ENCODE measurements around the gene LMO4. TPM values are rescaled to one million over a fixed set of nuclear protein-coding genes. Genes with fewer than 3 reads are reported as not detected.

The LMO4 gene
- total RNA-seq, 3 donors from 2014 or later: 34.4 to 67.5 (median 39.3) TPM

DNA sequence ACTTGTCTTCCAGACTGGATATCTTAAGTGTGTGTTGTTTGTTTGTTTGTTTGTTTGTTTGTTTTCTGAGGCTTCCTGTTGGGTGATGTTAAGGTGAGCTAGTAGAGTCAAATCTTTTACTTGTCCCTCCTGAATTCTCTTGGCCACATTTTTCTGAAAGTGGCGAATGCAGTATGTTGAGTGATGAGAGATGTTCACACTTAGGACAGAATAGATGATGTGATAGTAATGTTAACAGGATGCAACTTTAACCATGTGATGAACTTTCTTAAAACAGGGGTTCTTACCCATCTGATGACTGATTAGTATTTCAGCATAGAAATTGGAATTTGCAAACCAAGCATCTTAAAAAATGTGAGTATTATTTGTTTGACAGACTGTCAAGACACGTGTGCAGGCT, 40.2 kb downstream of the LMO4 start:
- TF ChIP-seq POLR2AphosphoS5 (IDR thresholded peaks at IDR 0.05) (no peak), POLR2A (IDR thresholded peaks at IDR 0.05) (no peak)
- TF ChIP-seq, protein P1, sequence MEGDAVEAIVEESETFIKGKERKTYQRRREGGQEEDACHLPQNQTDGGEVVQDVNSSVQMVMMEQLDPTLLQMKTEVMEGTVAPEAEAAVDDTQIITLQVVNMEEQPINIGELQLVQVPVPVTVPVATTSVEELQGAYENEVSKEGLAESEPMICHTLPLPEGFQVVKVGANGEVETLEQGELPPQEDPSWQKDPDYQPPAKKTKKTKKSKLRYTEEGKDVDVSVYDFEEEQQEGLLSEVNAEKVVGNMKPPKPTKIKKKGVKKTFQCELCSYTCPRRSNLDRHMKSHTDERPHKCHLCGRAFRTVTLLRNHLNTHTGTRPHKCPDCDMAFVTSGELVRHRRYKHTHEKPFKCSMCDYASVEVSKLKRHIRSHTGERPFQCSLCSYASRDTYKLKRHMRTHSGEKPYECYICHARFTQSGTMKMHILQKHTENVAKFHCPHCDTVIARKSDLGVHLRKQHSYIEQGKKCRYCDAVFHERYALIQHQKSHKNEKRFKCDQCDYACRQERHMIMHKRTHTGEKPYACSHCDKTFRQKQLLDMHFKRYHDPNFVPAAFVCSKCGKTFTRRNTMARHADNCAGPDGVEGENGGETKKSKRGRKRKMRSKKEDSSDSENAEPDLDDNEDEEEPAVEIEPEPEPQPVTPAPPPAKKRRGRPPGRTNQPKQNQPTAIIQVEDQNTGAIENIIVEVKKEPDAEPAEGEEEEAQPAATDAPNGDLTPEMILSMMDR (IDR thresholded peaks at IDR 0.05): no peak
- H3K9me3 ChIP-seq: no peaks in the 10 kb centered on the region
- intact Hi-C loops (cut with DNase I; ENCODE audit: low total_unique reads): no loop called here
- no peak for DNase-seq (ENCODE audit: low spot score in 2 of 2)
- H3K27me3 ChIP-seq: no peaks in the 10 kb centered on the region
- no peak overlapping the region for H3K27ac ChIP-seq
- no peaks in the 10 kb centered on the region for H3K36me3 ChIP-seq
- H3K4me3 ChIP-seq: no peak overlapping the region
- H3K4me1 ChIP-seq: no peaks in the 10 kb centered on the region

DNA sequence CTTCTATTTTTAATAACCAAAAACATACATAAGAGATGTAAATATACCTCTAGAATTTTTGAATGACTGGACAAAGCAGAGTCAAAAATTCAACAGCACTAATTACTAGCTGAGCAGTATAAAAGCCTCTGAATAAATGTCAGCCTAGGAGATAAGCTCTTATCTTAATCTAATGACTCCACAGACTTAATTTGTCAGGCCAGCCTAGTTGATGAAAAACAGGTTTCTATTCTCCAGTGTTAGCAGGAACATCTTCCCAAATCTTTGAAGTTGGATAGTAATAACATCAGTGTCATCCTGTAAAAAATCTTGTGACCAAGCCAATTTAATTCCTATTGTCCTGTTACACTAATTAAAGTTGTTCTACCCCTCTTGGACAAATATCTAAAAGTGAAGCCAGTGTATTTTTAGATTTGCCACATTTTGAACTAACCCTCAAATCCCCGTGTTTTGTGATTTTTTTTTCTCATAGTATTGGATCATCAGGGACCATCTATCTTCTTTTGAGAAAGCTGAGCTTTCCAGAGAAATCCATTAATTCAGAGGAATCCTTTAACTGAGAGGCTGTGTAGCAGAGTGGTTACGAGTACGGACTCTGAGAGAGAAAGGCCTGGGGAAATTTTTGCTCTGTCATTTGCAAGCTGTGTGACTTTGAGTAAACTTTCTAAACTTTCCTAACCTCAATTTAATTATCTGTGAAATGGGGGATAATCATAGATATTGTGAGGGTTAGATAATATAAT, 41.2 kb downstream of the LMO4 start:
- DNase-seq (ENCODE audit: low spot score in 2 of 2): no peak
- no peaks in the 10 kb centered on the region for H3K36me3 ChIP-seq
- no peak overlapping the region for H3K4me3 ChIP-seq
- no peaks in the 10 kb centered on the region for H3K9me3 ChIP-seq
- no peaks in the 10 kb centered on the region for H3K4me1 ChIP-seq
- TF ChIP-seq POLR2A (IDR thresholded peaks at IDR 0.05): no peak
- TF ChIP-seq, protein P1 (IDR thresholded peaks at IDR 0.05): no peak
- no peak for TF ChIP-seq POLR2AphosphoS5 (IDR thresholded peaks at IDR 0.05)
- H3K27ac ChIP-seq: no peak overlapping the region
- H3K27me3 ChIP-seq: no peaks in the 10 kb centered on the region
- intact Hi-C loops (cut with DNase I; ENCODE audit: low total_unique reads): no loop called here

DNA sequence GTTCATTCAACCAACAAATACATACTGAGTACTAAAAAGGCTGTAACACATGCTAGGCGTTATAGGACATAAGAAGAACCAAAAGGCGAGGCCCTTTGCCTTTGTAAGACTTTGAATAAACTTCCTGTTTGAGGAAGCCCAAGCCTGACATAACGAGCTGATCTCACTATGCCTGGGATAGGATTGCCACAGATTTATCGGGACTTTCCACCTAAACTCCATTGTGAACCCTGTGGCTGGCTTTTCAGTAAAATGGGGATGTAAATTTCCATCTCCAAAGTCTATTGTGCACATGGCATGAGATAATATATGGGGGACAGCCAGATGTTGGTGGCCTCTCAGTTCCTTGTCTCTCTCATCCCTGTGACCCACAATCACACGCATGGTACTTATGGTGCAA, 41.9 kb downstream of the LMO4 start:
- no peaks in the 10 kb centered on the region for H3K9me3 ChIP-seq
- intact Hi-C loops (cut with DNase I; ENCODE audit: low total_unique reads): no loop called here
- H3K36me3 ChIP-seq: no peaks in the 10 kb centered on the region
- TF ChIP-seq POLR2AphosphoS5 (IDR thresholded peaks at IDR 0.05) (no peak), POLR2A (IDR thresholded peaks at IDR 0.05) (no peak)
- TF ChIP-seq, protein P1 (IDR thresholded peaks at IDR 0.05): no peak
- H3K27me3 ChIP-seq: no peaks in the 10 kb centered on the region
- DNase-seq (ENCODE audit: low spot score in 2 of 2): no peak
- no peaks in the 10 kb centered on the region for H3K4me1 ChIP-seq
- no peak overlapping the region for H3K27ac ChIP-seq
- no peak overlapping the region for H3K4me3 ChIP-seq

DNA sequence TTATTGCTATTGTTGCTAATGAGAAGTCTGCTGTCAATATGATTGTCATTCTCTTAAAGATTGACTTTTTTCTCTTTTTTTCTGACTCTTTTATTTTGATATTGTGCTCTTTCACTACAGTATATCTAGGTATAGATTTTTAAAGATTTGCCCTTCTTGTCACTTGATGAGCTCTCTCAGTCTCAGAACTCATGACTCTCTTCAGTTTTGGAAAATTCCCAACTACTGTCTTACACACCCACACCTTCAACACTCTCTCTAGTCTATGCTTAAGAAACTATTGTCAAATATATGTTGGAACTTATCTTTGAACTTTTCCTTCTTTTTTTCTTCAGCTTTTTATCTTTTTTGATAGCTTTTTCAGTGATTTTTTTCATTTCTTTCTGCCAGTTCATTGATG, 50.6 kb downstream of the LMO4 start:
- Histone ChIP-seq H3K36me3 (no peaks in the 10 kb centered on the region), H3K27ac (no peak overlapping the region), H3K4me3 (no peak overlapping the region), H3K9me3 (peaks cover 5 to 20% of the 10 kb centered on the region in 2 donors), H3K4me1 (no peaks in the 10 kb centered on the region), H3K27me3 (no peaks in the 10 kb centered on the region)
- TF ChIP-seq, protein P1 (IDR thresholded peaks at IDR 0.05): no peak
- no peak for TF ChIP-seq POLR2A (IDR thresholded peaks at IDR 0.05)
- no peak for TF ChIP-seq POLR2AphosphoS5 (IDR thresholded peaks at IDR 0.05)
- no peak for DNase-seq (ENCODE audit: low spot score in 2 of 2)
- intact Hi-C loops (cut with DNase I; ENCODE audit: low total_unique reads): no loop called here

DNA sequence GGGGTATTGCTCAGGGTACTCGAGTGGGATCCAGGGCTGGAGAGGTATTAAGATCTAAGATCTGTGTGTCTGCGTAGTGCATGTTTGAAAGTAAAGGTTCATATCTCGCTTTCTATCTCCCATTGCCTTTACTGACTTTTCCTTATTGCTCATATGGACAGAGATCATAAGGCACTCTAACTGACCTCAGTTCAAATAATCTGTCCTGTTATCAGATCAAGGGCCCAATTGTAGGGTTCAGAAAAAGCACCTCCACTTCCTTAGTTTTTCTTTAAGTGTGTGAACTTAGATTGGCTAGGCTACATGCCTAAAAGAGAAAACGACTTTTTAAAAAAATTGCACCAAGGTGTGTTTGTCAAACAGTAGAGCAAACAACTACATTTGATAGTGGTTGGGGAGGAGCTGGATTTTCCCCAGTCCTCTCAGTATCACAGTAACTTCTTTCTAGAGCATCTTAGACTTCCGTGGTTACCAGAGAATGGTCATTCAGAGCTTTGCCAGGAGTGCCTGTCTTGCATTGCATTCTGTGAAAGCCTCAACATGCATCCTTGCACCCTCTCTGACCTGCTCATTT, 57.6 kb downstream of the LMO4 start:
- H3K36me3 ChIP-seq: no peaks in the 10 kb centered on the region
- H3K27ac ChIP-seq: no peak overlapping the region
- H3K9me3 ChIP-seq: no peaks in the 10 kb centered on the region
- no peak for TF ChIP-seq POLR2AphosphoS5 (IDR thresholded peaks at IDR 0.05)
- no peak for TF ChIP-seq POLR2A (IDR thresholded peaks at IDR 0.05)
- TF ChIP-seq, protein P1 (IDR thresholded peaks at IDR 0.05): no peak
- intact Hi-C loops (cut with DNase I; ENCODE audit: low total_unique reads): no loop called here
- no peak for DNase-seq (ENCODE audit: low spot score in 2 of 2)
- no peaks in the 10 kb centered on the region for H3K4me1 ChIP-seq
- no peak overlapping the region for H3K4me3 ChIP-seq
- H3K27me3 ChIP-seq: no peaks in the 10 kb centered on the region
